GM19193 (cell line): Measurements from ENCODE around the gene GSE1.

Source experiments
- POLR2A ChIP-seq: IDR thresholded peaks from 4 replicates; pipeline ENCODE4 v1.6.1; 2011; ENCODE audit not compliant: insufficient read depth, insufficient read length; ENCODE audit errors: extremely low read depth

Gene GSE1

DNA sequence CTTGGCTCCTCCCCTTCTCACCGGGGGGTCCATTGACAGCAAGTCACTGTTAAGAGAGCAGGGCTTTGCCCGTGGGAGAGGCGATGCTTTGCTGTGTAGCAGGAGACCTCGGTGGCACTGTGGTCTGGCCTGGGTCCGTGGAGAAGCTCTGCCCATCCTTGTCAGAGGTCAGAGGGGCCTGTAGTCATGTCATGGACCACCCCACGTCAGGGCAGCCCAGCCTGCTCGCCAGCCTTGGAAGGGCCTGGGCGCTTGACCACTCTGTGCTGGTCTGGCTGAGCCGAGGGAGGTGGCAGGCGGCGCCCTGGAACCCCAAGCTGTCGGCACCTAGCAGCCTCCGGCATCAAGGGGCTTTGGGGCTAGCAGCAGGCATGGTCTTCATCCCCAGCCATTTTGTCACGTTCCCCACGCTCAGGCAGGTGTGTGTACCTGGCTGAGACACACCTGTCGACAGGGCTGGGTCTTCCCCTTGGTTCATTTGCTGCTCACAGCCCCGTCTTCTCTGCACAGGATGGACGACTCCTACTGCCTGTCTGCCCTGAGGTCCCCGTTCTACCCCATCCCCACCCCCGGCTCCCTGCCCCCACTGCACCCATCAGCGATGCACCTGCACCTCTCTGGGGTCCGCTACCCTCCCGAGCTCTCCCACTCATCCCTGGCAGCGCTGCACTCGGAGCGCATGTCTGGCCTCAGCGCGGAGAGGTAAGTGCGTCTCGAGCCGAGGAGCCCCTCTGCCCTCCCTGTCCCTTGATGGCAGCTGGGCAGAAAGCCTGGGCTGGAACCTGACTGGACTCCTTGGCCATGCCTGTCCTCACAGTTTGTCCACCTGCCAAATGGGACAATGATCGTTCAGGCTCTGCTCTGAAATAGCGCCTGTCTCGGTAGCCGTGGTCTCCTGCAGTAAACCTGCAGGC is 42.4 kb downstream of the GSE1 start:
- no peak for TF ChIP-seq POLR2A

DNA sequence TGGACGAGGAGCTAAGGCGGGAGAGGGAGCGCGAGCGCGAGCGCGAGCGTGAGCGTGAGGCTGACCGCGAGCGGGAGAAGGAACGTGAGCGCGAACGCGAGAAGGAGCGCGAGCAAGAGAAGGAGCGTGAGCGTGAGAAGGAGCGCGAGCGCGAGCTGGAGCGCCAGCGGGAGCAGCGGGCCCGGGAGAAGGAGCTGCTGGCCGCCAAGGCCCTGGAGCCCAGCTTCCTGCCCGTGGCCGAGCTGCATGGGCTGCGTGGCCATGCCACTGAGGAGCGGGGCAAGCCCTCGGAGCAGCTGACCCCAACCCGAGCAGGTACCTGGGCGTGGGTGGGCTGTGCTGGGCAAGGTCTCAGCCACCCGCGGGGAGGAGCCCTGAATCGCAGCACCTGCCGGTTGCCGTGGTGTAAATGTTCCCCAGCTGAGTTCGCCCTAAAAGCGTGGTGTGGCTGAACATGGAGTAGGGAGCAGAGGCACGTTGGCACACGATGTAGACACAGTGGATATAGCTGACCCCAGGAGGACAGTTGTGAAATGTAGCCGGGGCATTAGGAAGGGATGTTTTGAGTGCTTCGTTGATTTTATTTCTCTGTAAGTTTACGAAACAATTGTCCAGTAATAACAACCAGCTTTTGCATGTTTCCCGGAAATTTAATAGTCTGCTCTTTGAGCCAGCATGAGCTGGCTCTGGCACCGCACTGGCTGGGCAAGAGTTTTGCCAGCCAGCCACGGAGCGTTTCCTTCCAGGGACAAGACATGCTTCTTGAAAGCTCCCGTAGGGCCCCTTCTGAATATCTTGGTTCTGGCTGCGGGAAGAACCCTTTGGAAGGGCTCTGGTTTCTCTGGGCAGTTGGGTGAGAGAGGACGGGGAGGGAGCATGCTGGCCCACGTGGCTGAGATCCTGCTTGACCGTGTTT is 43.5 kb downstream of the GSE1 start:
- TF ChIP-seq POLR2A, result no peak

DNA sequence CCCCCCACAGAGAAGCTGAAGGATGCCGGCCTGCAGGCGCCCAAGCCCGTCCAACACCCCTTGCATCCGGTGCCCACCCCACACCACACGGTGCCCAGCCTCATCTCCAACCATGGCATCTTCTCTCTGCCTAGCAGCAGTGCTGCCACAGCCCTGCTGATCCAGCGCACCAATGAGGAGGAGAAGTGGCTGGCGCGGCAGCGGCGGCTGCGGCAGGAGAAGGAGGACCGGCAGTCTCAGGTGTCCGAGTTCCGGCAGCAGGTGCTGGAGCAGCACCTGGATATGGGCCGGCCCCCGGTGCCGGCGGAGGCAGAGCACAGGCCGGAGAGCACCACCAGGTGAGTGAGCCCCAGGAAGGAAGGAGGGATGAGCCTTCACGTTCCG is 44.1 kb downstream of the GSE1 start:
- no peak for TF ChIP-seq POLR2A

DNA sequence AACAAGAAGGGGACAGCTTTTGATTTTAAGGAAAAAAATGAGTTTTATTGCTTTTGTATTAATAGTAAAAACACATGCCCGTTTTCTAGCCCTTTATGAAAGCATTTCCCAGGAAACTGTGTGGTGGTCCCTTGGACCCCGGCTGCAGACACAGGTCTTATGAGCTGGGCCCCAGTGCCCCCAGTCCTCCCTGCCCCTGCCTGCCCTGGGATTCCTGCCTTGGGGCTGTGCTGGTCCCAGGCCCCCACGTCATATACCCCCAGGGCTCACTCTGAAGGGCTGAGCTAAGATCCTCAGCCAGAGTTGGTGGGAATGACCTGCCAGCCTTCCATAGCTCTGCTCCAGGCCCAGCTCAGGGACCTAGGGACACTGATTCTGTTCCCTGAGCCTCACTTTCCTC is 44.9 kb downstream of the GSE1 start:
- no peak for TF ChIP-seq POLR2A

DNA sequence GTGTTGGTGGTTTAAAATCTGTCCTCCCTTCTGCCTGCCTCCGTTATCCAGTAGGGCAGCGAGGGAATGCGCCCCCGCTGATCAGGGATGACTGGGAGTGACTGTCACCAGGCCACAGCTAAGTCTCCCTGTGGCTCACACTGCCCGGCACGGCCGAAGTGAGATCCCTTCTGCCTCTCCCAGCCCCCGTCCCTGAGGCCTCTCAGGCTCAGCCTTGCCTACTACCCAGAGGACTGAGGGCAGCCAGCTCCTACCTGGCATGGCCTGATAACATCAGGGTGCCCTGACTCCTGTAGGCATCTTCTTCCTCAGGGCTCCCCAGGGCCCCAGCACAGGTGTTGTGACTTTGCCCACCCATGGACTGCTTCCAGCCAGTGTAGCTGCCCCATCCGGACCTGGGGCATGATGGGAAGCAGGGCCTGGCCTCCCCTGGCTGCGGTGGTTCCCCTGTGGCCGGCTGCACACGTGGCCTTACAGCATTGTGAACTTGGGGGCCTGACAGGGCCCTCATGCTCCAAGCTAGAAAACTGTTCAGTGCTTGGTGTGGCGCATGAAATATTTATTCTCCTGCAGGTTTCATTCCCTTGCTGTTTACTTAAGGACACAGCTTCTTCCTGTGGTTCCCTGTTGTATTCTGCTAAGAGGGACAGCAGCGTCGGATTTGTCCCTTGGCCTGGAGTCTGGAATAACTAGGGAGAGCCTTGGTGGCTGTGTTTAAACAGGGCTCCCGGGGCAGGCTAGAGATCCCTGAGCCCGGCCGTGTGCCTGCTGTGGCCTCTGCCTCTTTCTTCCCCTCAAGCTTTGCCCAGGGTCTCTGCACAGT is 45.6 kb downstream of the GSE1 start:
- no peak for TF ChIP-seq POLR2A

DNA sequence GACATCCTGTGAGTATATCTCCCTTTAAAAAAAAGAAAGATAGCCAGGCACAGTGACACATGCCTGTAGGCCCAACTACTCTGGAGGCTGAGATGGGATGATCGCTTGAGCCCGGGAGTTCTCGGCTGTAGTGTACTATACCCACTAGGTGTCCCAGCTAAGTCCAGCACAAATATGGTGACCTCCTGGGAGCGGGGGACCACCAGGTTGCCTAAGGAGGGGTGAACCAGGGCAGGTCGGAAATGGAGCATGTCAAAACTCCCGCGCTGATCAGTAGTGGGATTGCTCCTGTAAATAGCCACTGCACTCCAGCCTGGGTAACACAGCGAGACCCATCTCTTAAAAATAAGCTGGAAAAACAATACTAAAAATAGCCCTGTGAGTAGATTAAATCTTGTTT is 46.2 kb downstream of the GSE1 start:
- no peak for TF ChIP-seq POLR2A

DNA sequence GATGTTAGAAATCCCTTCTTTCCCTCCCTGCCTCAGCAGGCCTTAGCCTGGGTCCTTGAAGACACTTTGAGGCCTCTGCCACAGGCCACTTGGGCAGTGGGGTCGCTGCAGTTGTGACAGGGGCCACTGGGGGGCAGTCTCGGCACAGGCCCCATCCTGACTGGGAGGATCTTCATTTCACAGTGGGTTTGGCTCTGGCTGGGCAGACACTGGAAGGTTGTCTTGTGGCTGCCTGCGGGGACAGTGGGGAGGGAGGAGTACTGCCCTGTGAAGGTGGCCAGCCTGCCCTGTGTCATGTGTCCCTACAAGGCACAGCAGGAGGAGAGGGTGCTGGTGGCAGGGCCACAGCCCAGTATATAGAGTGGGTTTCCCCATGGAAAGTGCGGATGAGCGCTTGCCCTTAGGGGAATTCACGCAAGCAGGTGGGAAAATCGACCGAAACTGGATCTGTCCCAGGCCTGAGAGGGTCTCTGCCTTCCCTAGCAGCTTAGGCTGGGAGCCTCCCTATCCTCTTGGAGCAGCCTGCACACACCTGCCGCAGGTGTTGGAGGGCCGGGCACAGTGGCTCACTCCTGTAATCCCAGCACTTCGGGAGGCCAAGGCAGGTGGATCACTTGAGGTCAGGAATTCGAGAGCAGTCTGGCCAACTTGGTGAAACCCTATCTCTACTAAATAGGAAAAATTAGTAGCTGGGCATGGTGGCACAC is 46.8 kb downstream of the GSE1 start:
- no peak for TF ChIP-seq POLR2A

DNA sequence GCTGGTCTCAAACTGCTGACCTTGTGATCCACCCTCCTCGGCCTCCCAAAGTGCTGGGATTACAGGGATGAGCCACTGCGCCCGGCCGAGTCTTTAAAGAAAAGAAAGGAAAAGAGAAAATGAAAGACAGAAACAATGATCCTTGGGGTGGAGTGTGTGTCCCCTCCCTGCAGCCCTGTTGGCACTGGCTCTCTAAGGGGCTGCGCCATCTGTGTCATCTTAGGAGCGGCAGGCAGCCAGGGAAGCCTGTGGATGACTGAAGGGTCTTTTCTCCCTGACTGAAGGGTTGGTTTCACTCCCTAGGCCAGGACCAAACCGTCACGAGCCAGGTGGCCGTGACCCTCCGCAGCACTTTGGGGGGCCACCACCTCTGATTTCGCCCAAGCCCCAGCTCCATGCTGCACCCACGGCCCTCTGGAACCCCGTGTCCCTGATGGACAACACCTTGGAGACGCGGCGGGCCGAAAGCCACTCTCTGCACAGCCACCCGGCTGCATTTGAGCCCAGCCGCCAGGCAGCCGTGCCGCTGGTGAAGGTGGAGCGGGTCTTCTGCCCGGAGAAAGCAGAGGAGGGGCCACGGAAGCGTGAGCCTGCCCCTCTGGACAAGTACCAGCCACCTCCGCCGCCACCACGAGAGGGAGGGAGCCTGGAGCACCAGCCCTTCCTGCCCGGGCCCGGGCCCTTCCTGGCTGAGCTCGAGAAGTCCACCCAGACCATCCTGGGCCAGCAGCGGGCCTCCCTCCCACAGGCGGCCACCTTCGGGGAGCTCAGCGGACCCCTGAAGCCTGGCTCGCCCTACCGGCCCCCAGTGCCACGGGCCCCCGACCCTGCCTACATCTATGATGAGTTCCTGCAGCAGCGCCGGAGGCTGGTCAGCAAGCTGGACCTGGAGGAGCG is 48.0 kb downstream of the GSE1 start:
- no peak for TF ChIP-seq POLR2A

DNA sequence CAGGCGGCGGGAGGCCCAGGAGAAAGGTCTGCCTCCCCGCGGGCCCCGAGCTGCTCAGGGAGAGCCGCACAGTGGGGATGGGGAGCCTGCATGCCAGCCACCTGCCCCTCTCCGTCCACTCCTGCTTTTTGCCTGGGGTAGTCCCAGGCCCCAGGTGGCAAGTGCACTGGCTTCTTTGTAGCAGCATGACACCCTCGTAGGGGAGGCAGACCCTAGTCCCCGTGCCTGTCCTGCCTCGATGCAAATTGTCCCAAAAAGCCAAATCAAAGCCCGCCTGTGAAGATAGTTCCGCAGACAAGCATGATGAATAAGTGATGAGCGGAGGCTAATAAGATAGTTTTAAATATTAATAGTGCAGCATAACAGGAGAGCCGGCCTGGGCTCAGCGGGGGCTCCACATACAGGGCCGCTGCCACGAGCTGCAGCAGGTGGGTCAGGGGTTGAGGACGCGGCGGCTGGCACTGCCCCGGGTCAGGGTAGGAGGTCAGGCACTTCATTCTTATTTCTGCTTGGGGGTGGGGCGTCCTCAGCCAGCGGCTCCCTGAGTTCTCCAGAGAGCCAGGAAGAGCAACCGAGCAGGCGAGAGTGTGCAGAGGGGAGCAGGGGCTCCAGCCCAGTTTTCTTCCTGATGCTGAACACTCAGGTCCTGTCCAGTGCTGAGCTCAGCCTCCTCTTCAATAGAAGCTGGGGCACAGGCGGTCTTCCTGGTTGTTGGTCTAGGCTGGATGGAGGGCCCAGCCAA is 48.8 kb downstream of the GSE1 start:
- TF ChIP-seq POLR2A, result no peak

DNA sequence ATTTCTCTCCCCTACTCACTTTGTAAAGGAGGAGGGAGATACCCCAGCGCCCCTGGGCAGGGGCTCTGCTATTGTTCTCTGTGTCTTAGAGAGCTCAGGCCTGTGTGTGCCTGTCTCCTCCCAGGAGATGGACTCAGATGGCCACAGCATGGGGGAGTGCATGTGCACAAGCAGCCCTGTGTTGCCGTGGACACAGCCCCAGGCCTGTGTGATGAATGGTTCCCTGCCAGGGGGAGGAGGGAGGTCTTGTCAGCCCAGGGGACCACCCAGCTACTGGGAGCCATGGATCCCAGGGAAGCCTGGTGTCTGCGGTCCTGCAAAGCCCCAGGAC is 49.3 kb downstream of the GSE1 start:
- TF ChIP-seq POLR2A, result no peak

DNA sequence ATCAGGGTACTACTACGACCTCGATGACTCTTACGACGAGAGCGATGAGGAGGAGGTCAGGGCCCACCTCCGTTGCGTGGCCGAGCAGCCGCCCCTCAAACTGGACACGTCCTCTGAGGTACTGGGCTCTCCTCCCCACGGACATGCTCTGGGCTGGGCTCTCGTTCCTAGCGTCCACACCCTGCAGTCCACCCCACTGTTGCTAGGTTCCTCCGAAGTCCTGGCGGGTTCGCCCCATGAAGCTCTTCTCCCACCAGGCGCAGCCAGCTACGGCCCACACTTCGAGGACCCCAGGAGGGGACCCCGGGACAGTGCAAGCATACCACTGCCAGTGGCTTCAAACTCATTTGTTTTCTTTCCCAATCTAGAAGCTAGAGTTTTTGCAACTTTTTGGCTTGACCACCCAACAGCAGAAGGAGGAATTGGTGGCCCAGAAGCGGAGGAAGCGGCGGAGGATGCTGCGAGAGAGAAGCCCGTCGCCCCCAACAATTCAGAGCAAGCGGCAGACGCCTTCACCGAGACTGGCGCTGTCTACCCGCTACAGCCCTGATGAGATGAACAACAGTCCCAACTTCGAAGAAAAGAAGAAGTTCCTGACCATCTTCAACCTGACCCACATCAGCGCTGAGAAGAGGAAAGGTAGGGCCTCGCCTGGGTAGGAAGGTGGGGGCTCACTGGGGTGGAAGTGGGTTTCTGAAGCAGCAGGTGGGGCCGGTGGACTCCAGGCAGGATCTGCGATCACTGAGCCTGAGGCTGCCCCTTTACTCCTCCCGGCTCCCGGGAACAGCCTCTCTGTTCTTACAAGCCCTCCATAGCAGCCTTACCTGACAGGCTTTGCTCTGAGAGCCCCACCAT is 50.1 kb downstream of the GSE1 start:
- TF ChIP-seq POLR2A, result no peak

DNA sequence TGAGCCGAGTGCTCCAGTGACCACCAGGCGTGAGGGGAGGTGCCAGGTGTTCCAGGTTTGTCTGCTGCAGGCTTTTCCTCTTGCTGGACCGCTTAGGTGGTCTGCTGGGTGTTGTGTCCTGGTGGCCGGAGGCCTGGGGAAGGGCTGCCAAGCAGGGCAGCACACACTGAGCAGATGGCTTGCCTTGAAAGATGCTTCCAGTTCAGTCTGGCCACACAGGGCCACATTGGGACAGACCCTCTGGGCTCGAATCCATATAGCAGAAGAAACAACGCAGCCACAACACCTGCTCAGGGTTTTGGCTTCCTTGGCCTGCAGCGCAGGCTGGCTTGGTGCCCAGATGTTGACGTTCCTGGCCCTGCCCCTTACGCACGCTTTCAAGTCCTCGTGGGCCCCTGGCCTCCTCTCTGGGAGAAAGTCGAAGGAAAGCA is 50.8 kb downstream of the GSE1 start:
- TF ChIP-seq POLR2A, result no peak

DNA sequence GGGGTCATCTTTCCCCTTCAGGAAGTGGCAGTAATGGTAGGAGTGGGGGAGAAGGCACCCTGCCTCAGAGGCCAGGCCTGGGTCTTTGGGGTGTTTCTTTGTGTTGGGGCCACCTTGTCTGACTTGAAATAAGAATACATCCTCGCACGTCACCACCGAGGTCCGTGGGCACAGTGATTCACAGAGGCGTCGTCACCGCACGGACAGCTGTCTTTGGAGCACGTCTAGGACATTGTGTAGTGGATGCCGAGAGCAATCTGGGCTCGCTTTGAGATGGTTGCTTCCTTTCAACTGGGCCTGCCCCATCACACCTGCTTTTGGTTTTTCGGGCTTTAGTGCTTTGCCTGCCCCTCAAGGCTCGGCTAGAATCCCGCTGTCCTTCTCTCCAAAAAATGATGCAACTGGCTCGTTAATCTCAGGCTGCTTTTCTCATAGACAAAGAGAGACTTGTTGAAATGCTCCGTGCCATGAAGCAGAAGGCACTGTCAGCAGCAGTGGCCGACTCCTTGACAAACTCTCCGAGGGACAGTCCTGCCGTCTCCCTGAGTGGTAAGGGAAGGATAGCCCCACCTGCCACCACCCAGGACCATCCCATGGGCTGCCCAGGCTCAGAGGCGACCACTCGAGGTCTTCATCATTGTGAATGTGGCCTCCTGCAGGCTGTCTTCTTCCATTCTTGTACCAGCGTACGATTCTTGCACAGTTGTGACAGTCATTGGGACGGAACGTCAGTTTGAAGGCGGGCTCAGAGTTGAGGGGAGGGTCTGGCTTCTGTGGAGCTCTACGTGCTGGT is 51.7 kb downstream of the GSE1 start:
- no peak for TF ChIP-seq POLR2A
